Left renal pelvis (tissue), 4 donors: ENCODE data around the gene SDCCAG8. TPM values are rescaled to one million over a fixed set of nuclear protein-coding genes. Genes with fewer than 3 reads are reported as not detected.

Experiments used
- DNase-seq, 4 donors: peaks; one replicate each; pipeline ENCODE4 v3.0.0-alpha.2; 2013; ENCODE audit warnings: low read depth in 4 of 4, low spot score in 3 of 4
- polyA plus RNA-seq, 4 donors: library from polyadenylated mRNA; unstranded; fragments of 120-200 nt; gene quantifications; one replicate each; pipeline ENCODE4 v1.2.1, GENCODE V29; 2013; ENCODE audit not compliant: insufficient read length in 4 of 4

The SDCCAG8 gene
- polyA plus RNA-seq, 4 donors, result 39.2 to 44.0 (median 42.4) TPM

DNA sequence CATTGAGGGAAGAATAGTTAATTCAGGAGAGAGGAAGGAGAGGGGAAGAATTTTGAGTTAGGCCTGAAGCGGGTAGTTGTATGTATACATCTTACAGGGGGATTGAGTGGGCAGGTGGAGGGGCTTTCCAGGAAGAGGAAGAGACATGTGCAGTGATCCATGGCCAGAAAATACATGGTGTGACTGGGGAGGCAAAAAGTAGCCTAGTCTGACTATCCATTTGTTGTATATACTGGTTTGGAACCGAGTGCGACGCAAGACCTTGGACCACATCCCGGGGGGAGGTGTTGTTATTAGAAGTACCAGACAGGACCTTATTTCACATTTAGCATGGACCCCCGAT, 158.3 kb downstream of the SDCCAG8 start:
- no peak for DNase-seq

DNA sequence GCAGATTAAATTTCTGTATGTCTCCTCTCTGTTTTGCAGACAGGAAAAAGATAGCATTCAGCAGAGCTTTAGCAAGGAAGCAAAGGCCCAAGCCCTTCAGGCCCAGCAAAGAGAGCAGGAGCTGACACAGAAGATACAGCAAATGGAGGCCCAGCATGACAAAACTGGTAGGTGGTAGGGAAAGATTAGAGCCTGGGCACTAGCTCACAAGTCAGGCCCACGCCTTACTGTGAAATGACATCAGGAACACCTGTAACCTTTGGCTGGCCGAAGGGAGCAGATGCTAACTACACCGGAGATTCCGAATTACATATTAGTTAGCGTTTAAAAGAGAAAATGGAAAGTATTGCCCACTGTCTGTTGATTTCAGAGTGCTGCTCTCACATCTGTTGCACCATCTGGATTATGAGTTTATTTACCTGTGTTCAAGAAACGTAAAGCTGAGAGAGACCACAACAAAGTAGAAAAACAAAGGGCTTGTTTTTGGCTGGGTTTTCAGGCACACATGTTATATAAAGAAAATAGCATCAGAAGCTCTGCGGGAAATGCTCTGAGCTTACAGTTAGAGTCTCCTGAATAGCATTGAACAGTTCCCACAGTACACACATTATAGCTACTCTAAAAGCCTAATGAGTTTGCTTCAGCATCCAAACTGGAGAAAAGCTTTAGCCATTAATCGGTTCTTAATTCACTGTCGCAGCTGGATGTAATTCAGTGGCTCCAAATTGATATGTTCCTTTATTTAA, 160.0 kb downstream of the SDCCAG8 start:
- DNase-seq, result no peak

GRCh38 chr1:243416495-243416894, 160.7 kb downstream of the SDCCAG8 start:
- no peak for DNase-seq

DNA sequence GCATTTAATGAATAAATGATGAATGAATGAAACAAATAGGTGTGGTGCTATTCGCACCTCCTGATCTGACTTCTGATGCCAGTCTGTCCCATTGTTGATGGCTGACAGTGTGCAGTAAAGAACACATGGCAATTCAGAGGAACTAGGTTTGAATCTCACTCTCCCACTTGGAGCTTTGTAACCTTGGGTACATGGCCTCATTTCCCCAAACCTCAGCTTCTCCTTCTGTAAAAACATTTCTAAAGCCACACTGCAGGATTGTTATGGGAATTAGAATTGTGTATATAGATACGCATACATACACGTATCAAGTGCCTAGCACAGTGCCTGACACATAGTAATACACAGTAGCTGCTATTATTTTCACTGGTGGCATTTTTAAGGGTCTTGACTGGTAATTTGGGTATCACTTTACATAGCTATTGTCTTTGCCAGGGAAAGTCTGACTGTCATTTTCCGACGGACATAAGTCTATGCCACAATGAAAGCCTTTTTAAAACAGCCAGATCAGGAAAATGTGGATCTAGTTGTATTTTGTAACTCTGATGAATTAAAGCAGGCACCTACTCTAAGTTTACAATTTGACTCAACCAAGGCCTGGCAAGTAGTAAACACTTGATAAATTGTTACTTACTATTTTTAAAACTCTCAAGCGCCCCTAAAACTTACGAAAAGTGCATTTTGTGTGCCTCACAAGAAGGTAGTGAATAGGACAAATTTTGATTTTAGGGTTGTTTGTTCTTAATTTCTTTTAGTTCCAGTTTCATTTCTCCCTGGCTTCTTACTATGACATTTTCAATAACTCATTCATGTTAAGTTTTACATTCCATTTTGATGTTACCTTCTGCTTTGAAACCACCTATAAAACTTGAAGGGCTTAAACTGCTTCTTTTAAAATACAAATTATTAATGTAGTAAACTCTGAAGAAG, 164.4 kb downstream of the SDCCAG8 start:
- no peak for DNase-seq

- DNase-seq, result no peak
These were observed 165.3 kb downstream of the SDCCAG8 start for GRCh38 chr1:243420946-243421685.

GRCh38 chr1:243421784-243422183, 165.9 kb downstream of the SDCCAG8 start:
- no peak for DNase-seq

DNA sequence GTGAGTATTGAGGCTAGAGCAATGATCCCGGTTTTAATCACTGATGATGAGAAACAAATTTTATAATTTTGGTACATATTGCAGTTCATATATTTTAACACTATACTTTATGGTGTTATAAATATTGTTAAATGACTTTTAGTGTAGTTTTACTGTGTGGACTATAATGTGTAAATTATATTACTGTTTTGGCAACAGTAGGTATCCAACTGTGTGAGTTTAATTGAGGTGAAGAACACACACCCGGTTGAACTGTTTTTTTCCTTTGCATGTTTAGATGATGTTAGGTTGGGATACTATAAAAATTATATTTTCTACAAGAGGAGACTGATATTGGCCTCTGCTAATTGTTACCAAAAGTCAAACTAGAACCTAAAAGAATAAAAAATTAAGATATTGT, 166.5 kb downstream of the SDCCAG8 start:
- no peak for DNase-seq

DNA sequence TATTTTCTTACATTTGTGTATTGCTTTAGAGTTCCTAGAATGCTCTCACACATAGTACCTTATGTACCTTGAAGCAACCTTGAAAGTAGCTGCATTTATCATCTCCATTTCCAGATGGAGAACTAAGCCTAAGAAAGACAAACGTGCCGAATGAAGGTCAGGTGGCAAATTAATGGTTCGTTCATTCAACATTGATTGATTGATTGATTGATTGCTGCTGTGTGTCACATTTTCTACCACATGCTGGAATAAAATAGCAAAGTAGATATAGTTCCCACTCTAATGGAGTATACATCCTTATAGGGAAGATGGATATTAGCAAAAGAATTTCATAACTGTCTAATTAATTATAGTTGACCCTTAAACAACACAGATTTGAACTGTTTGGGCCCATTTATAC, 172.2 kb downstream of the SDCCAG8 start:
- DNase-seq, result no peak

DNA sequence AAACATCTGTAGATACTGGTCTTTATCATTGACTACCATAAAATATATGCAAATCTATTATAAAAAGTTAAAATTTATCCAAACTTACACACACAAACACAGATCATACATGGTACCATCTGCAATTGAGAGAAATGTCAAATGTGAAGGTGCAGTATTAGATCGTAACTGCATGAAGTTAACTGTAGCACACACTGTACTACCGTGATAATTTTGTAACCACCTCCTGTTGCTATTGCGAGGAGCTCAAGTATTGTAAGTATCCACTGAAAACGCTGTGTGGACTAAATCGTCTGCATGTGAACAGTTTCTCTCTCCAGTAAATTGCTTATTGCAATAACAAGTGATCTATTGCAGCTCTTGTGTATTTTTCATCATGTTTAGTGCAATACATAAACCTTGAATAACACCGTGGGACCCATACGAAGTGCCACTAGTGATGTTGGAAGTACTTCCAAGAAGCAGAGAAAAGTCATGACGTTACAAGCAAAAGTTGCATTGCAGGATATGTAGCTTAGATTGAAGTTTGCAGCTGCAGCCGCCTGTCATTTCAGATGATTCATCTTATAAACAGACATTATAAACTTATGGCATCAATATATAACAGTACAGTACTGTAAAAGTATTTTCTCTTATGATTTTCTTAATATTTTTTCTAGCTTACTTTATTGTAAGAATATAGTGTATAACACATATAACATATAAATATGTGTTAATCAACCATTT, 172.9 kb downstream of the SDCCAG8 start:
- no peak for DNase-seq

DNA sequence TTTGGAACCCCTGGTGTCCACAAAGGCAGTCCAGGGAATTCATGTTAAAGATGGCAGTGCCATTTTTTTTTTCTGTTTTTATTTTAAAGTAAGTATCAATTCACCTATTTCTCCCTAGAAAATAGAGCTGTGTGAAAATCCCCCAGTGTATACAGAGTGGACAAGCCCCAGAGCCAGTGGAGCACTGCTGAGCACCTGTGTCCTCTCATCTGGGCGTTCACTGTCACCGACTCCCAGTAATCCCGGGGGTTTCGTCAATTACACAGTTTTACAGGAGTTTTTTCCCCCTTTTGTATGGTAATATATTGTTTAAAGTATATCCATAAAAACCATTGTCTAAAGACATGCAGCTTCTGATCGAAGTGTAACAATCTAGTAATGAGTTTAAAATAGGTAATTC, 175.8 kb downstream of the SDCCAG8 start:
- DNase-seq, result no peak

DNA sequence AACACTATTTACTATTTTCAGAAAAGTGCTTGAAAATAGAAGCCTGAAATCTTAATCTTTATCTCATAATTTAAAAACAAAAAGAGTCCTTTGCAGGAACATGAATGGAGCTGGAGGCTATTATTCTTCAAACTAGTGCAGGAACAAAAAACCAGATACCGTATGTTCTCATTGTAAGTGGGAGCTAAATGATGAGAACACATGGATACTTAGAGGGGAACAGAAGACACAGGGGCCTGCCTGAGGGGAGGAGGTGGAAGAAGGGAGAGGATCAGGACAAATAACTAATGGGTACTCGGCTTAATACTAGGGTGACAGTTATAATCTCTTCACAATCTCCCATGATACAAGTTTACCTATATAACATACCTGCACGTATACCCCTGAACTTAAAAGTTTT, 176.3 kb downstream of the SDCCAG8 start:
- DNase-seq, result no peak

GRCh38 chr1:243433737-243434370, 178.0 kb downstream of the SDCCAG8 start:
- DNase-seq, result no peak

DNA sequence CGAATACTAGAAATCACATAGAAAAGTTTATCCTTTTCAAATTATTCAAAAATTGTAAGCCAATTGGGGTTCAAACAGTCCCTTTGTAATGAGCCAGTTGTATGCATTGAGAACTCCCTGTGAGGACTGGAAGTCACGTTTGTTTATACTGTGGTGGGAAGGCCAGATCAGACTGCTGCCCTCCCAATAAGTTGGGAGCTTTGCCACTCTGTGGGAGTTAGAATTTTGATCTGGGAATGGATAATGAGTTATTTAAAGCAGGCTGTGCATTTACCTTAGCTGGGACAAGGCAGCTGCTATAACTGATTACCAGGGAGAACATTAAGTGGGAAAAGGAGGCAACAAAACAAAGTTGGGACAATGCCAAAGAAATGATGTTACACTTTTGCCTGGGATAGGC, 178.8 kb downstream of the SDCCAG8 start:
- no peak for DNase-seq

DNA sequence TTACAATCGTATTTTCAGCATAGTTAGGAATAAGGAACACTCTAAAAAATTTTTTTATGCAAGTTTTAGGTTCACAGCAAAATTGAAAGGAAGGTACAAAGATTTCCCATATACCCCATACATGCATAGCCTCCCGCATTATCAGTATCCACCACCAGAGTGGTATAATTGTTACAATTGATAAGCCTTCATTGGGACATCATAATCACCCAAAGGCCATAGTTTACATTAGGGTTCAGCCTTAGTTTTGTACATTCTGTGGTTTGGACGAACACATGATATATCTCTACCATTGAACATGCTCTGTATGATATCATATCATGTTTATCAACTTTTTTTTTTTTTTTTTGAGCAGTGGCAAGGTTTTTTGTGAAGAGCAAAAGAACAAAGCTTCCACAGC, 180.0 kb downstream of the SDCCAG8 start:
- no peak for DNase-seq

DNA sequence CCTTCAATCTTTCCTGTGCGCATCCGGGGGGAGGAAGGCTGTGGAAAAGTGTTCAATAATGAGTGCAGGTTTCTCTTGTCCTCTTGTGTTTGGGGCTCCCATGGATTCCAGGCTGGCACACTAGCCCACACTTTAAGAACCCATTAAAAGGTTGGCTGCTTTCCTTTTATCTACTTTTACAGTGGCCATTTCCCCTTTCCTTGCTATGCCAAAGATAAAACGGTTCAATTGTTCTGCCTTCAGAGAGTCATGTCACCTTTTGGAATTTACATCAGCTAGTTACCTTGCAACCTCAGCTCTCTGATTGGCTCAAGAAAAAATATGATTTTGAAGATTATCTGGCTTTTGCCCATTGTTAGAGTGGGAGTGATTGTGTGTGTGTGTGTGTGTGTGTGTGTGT, 182.3 kb downstream of the SDCCAG8 start:
- DNase-seq, result no peak

GRCh38 chr1:243438815-243439214, 183.0 kb downstream of the SDCCAG8 start:
- DNase-seq, result no peak

DNA sequence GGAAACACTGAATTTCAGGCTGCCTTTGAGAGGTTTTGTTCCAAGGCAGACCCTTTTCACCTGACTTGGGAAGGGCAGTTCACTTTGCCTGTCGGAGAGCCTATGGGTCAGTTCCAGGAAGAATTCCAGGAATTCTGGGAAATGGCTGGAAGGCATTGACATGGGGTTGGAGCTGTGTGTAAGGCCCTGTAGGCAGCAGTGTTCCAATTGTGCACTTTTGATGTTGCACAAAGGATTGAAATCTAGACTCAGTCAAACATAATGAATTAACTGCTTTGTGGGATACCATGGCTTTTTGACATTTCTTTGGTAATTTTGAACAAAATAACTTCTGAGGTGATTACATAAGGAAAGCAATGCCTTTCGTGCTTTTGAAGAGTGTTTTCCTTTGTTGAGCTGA, 184.6 kb downstream of the SDCCAG8 start:
- no peak for DNase-seq

DNA sequence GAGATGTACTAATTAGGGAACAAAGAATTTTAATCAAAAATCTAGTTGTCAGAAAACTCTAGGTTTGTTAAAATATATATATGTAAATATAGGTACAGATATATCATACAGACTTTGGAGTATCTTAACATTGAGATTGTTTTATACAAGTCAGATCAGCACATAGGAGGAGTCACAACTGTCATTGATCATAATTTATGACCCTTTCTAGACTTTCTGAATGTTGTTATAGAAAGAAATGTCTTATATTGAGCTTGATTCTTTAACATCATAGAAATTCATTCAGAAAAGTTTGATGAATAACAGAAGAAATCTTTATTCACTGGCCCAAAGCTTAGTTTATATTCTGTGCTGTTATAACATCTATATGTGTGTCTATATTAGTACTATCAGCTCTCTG, 185.8 kb downstream of the SDCCAG8 start:
- no peak for DNase-seq

DNA sequence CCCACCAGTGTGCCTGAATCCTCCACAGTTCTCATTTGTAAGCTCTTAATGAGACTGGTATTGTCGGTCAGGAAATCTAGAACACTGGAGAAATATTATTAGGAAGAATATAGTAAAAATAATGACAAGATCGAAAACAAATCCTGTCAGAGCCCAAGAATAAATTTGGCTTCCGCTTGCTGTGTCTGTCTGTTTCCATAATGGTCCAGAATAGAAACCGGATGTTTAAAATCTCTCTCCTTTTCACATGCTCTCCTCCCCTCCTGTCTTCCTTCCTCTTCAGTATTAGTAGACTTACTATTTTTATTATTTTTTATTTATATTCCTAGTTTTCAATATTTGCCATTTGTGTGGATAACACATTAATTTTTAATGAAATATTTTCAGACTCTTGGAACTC, 187.7 kb downstream of the SDCCAG8 start:
- no peak for DNase-seq

DNA sequence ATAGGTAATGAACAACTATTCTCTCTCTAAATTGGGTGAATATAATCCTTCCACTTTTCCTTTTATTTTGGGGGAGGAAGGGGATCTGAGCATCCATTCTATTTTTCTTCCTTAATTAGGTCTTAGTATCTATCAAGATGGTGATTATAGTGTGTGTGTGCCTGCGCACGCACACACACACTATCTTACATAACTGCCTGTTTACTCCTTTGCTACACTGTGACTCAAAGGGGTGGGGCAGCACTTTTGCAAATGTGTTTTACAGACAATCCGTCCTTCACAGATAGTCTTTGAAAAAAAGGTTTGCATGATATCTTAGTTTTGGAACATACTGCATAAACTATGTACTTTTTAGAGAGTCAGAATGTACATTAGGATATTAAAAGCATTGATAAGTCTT, 191.5 kb downstream of the SDCCAG8 start:
- DNase-seq, result no peak
